Activated CD4-positive, alpha-beta memory T cell treated with anti-CD3 and anti-CD28 coated beads for 36 hours (primary cell): Measurements from ENCODE around the gene GBE1. TPM values are rescaled to one million over a fixed set of nuclear protein-coding genes. Genes with fewer than 3 reads are reported as not detected.
A peak's percentile ranks its signal among the peaks of the same experiment; 100 is the strongest.
"Not testable (repeated sequence)": the region's sequence is repeated elsewhere in the genome, so short reads cannot be mapped to it uniquely, and the experiment has no call there.

Source experiments
- CTCF ChIA-PET: fragments of 350-600 bp; sonication (Branson Sonifier 250); formaldehyde crosslinking; loops from one replicate; lab custom pipeline; 2021; ENCODE audit warnings: antibody characterized with exemption, inconsistent platforms; lab: Charles Lee
- POLR2A ChIA-PET: fragments of 350-600 bp; sonication (Branson Sonifier 250); formaldehyde crosslinking; loops from one replicate; lab custom pipeline; 2021; ENCODE audit warnings: antibody characterized with exemption; lab: Charles Lee
- DNase-seq: peaks from one replicate; pipeline ENCODE4 v3.0.0-alpha.2; 2020
- H3K27ac Mint-ChIP-seq: one replicate; pipeline ENCODE4 v1.8.0; 2021; ENCODE audit warnings: mixed read lengths
- H3K27me3 Mint-ChIP-seq: one replicate; pipeline ENCODE4 v1.8.0; 2021; ENCODE audit warnings: mixed read lengths
- H3K36me3 Mint-ChIP-seq: one replicate; pipeline ENCODE4 v1.8.0; 2021; ENCODE audit warnings: mixed read lengths
- H3K4me1 Mint-ChIP-seq: one replicate; pipeline ENCODE4 v1.8.0; 2021; ENCODE audit warnings: low read depth, mixed read lengths
- H3K4me3 Mint-ChIP-seq: one replicate; pipeline ENCODE4 v1.8.0; 2021; ENCODE audit warnings: mild to moderate bottlenecking, mixed read lengths
- H3K9me3 Mint-ChIP-seq: one replicate; pipeline ENCODE4 v1.8.0; 2021; ENCODE audit warnings: mixed read lengths
- intact Hi-C: fragments of 100-400 bp; cut with micrococcal nuclease; formaldehyde crosslinking; loops from one replicate; pipeline ENCODE4 v1.15.1; 2023
- total RNA-seq, 2 experiments: library from RNA; stranded (reverse); gene quantifications; one replicate each; pipeline ENCODE4 v1.2.3, GENCODE V29; 2021

Gene GBE1
- total RNA-seq, 2 experiments from 2014 or later = 30.5 to 30.6 TPM

GRCh38 chr3:81497572-81498251 is 263.7 kb downstream of the GBE1 start:
- H3K4me3 Mint-ChIP-seq = no peak overlapping the region
- intact Hi-C loops = loop anchor here (10.0 kb wide), 1 partner anchor 417 kb away; no protein-coding TSS in a partner anchor
- ChIA-PET POLR2A (no interaction called here), CTCF (no interaction called here)
- H3K27me3 Mint-ChIP-seq = no peaks in the 10 kb centered on the region
- DNase-seq = no peak
- no peak overlapping the region for H3K27ac Mint-ChIP-seq
- H3K4me1 Mint-ChIP-seq = no peaks in the 10 kb centered on the region
- no peaks in the 10 kb centered on the region for H3K9me3 Mint-ChIP-seq
- peaks cover 3% of the 10 kb centered on the region for H3K36me3 Mint-ChIP-seq

- no peaks in the 10 kb centered on the region for H3K27me3 Mint-ChIP-seq
- H3K4me3 Mint-ChIP-seq = no peak overlapping the region
- ChIA-PET CTCF (interaction anchor here (1.2 kb wide), 1 partner anchor 12 kb away, joined by 3 read pairs; no protein-coding TSS in a partner anchor), POLR2A (no interaction called here)
- H3K9me3 Mint-ChIP-seq = no peaks in the 10 kb centered on the region
- intact Hi-C loops = loop anchor here (10.0 kb wide), 1 partner anchor 418 kb away; no protein-coding TSS in a partner anchor
- H3K36me3 Mint-ChIP-seq = peaks cover 3% of the 10 kb centered on the region
- DNase-seq = no peak
- no peak overlapping the region for H3K27ac Mint-ChIP-seq
- H3K4me1 Mint-ChIP-seq = no peaks in the 10 kb centered on the region
Observed at GRCh38 chr3:81496407-81497104, 264.9 kb downstream of the GBE1 start.

DNA sequence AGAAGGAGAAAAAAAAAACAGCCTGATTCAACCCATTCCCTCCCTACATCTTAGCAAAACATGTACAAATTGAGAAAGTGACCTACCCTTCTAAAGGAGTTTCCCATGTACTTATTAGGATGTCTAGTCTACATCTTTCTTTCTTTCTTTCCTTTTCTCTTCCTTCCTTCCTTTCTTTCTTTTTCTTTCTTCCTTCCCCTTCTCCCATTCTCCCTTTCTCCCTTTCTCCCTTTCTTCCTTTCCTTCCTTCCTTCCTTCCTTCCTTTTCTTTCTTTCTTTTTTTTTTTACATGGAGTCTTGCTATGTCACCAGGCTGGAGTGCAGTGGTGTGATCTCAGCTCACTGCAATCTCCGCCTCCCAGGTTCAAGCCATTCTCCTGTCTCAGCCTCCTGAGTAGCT is 269.0 kb downstream of the GBE1 start:
- CTCF ChIA-PET, POLR2A ChIA-PET, H3K4me1 Mint-ChIP-seq, H3K9me3 Mint-ChIP-seq, H3K4me3 Mint-ChIP-seq, DNase-seq, H3K36me3 Mint-ChIP-seq, H3K27ac Mint-ChIP-seq, H3K27me3 Mint-ChIP-seq: not testable (repeated sequence)
- intact Hi-C loops = loop anchor here (10.0 kb wide), 1 partner anchor 422 kb away; no protein-coding TSS in a partner anchor

DNA sequence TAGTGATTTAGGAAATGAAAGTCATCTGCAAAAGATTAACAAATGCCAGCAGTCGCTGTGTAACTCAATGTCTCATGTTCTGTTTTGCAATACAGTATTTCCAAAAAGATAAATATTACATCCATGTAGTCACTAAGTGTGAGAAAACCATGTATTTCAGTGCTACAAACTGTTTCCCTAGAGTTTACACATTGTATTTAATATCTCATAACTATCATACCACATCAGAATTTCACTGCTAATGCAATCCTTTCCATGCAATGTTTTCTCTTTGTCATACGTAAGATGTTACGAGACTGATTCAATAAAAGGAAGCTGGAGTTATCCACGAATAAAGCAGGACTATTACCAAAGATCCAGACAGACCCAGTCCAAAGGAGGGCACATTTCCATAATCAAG is 269.4 kb downstream of the GBE1 start:
- no peaks in the 10 kb centered on the region for H3K27me3 Mint-ChIP-seq
- H3K36me3 Mint-ChIP-seq = no peaks in the 10 kb centered on the region
- H3K4me3 Mint-ChIP-seq = no peak overlapping the region
- ChIA-PET CTCF (interaction anchor here (1.9 to 3.7 kb wide), 2 partner anchors 22 to 641 kb away, joined by 5 to 31 read pairs; no protein-coding TSS in a partner anchor), POLR2A (no interaction called here)
- no peak overlapping the region for H3K27ac Mint-ChIP-seq
- intact Hi-C loops = loop anchor here (10.0 kb wide), 1 partner anchor 423 kb away; no protein-coding TSS in a partner anchor
- DNase-seq = no peak
- peaks cover under 1% of the 10 kb centered on the region for H3K9me3 Mint-ChIP-seq
- H3K4me1 Mint-ChIP-seq = no peaks in the 10 kb centered on the region

DNA sequence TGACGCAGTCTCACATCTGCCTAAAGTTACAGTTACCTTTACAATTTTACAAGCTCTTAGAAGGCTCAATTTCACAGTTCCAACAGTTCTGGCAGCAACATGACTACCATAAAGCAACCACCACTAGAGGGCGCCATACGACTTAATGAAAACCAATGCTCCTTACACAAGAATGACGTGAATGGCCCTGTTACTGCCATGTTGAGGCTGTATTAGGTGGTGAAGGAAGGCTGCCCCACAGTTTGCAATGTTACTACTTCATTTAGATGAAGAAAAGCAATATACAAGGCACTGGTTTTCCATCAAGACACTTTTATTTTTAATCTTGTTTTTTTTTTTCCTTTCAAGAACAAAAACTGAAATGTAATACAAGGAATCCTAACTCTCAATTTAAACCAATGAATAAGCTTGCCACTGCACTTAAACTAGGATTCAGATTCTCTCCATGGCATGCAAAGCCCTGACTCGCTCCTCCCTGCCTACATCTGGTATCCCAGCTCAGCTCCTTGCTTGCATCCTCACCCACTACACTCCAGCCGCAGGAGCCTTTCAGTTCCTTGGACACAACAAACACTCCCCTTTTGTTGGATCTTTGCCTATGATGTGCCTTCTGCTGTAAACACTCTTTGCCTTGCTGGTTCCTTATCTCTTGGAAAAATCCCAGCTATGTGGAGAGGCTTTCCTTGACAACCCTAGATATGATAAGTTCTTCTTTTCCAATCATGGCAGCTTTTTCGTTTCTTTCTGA is 270.7 kb downstream of the GBE1 start:
- Mint-ChIP-seq H3K27me3 (no peaks in the 10 kb centered on the region), H3K27ac (no peak overlapping the region), H3K9me3 (peaks cover 1% of the 10 kb centered on the region), H3K4me3 (no peak overlapping the region), H3K4me1 (no peaks in the 10 kb centered on the region), H3K36me3 (no peaks in the 10 kb centered on the region)
- peak; percentile 78 for DNase-seq
- ChIA-PET POLR2A (interaction anchor here (0.6 kb wide), 1 partner anchor 318 kb away, joined by 3 read pairs; no protein-coding TSS in a partner anchor), CTCF (interaction anchor here (0.6 to 3.7 kb wide), 20 partner anchors 10 to 1002 kb away, joined by 3 to 31 read pairs (median 3); no protein-coding TSS in a partner anchor)
- intact Hi-C loops = loop anchor here (1.0 to 10.0 kb wide), 3 partner anchors 271 to 643 kb away; partner anchors contain the start of gene GBE1

DNA sequence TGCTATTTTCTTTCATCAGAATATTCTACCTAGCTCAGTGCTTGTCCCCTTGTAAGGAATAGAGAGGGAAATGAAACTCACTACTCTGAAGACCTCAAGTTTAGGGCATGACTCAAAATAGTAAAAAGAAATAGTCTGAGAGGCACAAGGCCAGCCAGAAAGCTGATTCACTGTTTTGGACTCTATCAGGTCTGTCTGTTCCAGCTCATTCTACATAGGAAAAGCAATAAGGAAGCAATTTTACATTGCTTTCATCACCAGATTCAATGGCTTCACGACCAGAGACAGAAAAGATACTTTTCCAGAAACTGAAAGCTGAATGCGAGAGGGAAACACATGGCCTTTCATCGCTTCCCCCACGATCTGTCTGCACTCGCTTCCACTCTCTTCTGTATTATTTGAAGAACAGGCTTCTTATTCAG is 276.0 kb downstream of the GBE1 start:
- intact Hi-C loops = no loop called here

GRCh38 chr3:81484520-81484919 is 276.9 kb downstream of the GBE1 start:
- no peak overlapping the region for H3K4me3 Mint-ChIP-seq
- no peaks in the 10 kb centered on the region for H3K36me3 Mint-ChIP-seq
- DNase-seq = no peak
- peaks cover 3% of the 10 kb centered on the region for H3K9me3 Mint-ChIP-seq
- H3K27ac Mint-ChIP-seq = no peak overlapping the region
- no peaks in the 10 kb centered on the region for H3K4me1 Mint-ChIP-seq
- intact Hi-C loops = no loop called here
- H3K27me3 Mint-ChIP-seq = no peaks in the 10 kb centered on the region
- ChIA-PET POLR2A (no interaction called here), CTCF (interaction anchor here (0.7 kb wide), 1 partner anchor 11 kb away, joined by 3 read pairs; no protein-coding TSS in a partner anchor)

More for the DNA sequence above, 276.0 kb downstream of the GBE1 start:
- Mint-ChIP-seq H3K9me3 (peaks cover 3% of the 10 kb centered on the region), H3K27ac (no peak overlapping the region), H3K4me3 (no peak overlapping the region), H3K36me3 (no peaks in the 10 kb centered on the region), H3K27me3 (no peaks in the 10 kb centered on the region), H3K4me1 (no peaks in the 10 kb centered on the region)
- ChIA-PET POLR2A (no interaction called here), CTCF (no interaction called here)
- DNase-seq = no peak

- Mint-ChIP-seq H3K27ac (no peak overlapping the region), H3K4me3 (no peak overlapping the region), H3K36me3 (no peaks in the 10 kb centered on the region), H3K27me3 (no peaks in the 10 kb centered on the region), H3K9me3 (peaks cover 3% of the 10 kb centered on the region), H3K4me1 (no peaks in the 10 kb centered on the region)
- intact Hi-C loops = no loop called here
- no peak for DNase-seq
- CTCF ChIA-PET = no interaction called here
- POLR2A ChIA-PET = no interaction called here
Observed at GRCh38 chr3:81483046-81483445, 278.4 kb downstream of the GBE1 start.

DNA sequence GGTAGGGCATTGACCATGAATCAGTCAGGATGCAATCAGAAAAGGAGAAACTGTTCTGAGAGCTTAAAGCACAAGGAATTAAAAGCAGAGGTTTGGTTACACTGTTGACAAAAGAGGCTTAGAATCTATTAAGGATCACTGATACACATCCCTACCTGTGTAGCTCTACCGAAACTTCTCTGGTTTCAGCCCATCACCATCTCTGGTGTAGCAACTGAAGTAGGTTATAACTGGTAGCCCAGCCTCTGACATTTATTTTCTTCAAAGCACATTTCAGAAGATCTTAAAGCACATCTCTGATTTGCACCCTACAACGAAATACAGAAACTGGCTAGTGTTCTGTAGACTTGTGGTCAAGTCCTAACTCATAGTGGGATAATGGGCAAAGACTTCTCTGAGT is 283.7 kb downstream of the GBE1 start:
- ChIA-PET POLR2A (no interaction called here), CTCF (interaction anchor here (0.7 kb wide), 1 partner anchor 24 kb away, joined by 3 read pairs; no protein-coding TSS in a partner anchor)
- intact Hi-C loops = no loop called here
- Mint-ChIP-seq H3K27me3 (no peaks in the 10 kb centered on the region), H3K9me3 (peaks cover 2% of the 10 kb centered on the region), H3K4me1 (no peaks in the 10 kb centered on the region), H3K36me3 (no peaks in the 10 kb centered on the region), H3K4me3 (no peak overlapping the region), H3K27ac (no peak overlapping the region)
- DNase-seq = no peak

DNA sequence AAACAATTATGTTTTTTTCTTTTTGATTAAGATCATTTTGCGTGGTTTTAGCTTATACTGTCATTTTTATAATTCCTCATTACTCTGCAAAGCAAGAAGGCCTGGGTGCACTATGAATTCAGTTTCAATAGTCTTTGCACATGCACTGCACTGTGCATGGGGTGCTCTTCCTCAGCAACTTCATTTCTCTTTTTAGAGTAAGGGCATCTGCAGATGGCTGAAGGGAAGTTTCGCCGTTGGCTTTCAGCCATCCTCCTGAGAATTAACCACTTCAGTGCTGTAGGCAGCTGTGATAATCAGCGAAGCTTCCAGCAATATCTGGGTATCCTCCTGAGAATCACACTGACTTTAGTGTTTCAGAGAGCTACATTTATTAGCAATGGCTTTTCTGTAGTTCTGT is 284.8 kb downstream of the GBE1 start:
- H3K27ac Mint-ChIP-seq = no peak overlapping the region
- H3K27me3 Mint-ChIP-seq = no peaks in the 10 kb centered on the region
- H3K4me1 Mint-ChIP-seq = no peaks in the 10 kb centered on the region
- no peaks in the 10 kb centered on the region for H3K36me3 Mint-ChIP-seq
- intact Hi-C loops = no loop called here
- POLR2A ChIA-PET = no interaction called here
- no peak for DNase-seq
- CTCF ChIA-PET = no interaction called here
- H3K9me3 Mint-ChIP-seq = peaks cover 2% of the 10 kb centered on the region
- H3K4me3 Mint-ChIP-seq = no peak overlapping the region

GRCh38 chr3:81472600-81473362 is 288.7 kb downstream of the GBE1 start:
- H3K36me3 Mint-ChIP-seq = no peaks in the 10 kb centered on the region

More at GRCh38 chr3:81472600-81473362, 288.7 kb downstream of the GBE1 start:
- H3K4me3 Mint-ChIP-seq = no peak overlapping the region
- no peaks in the 10 kb centered on the region for H3K4me1 Mint-ChIP-seq
- no peaks in the 10 kb centered on the region for H3K9me3 Mint-ChIP-seq
- DNase-seq = no peak
- no peak overlapping the region for H3K27ac Mint-ChIP-seq
- intact Hi-C loops = no loop called here
- POLR2A ChIA-PET = no interaction called here
- H3K27me3 Mint-ChIP-seq = no peaks in the 10 kb centered on the region
- CTCF ChIA-PET = interaction anchor here (1.7 kb wide), 1 partner anchor 18 kb away, joined by 5 read pairs; no protein-coding TSS in a partner anchor
